A673 (cell line): ENCODE data around the gene TBC1D10B.

ENCODE experiments used
- CTCF ChIP-seq: fragments of 300-800, 200-600 bp; sonication (generic); conservative IDR thresholded peaks from 2 replicates; pipeline ENCODE4 v1.5.1; 2017; ENCODE audit warnings: low read depth, mild to moderate bottlenecking, antibody characterized with exemption, low read length, moderate library complexity, mixed read lengths
- EZH2 ChIP-seq: fragments of 200-600 bp; sonication (generic); IDR thresholded peaks from 2 replicates; pipeline ENCODE4 v1.6.1; 2017; ENCODE audit warnings: borderline replicate concordance, low read depth, mild to moderate bottlenecking, mixed read lengths, antibody characterized with exemption, low read length; ENCODE audit not compliant: poor library complexity, severe bottlenecking

GRCh38 chr16:30377050-30377811, 6.9 kb upstream of the TBC1D10B start:
- no peak for TF ChIP-seq CTCF
- TF ChIP-seq EZH2: no peak
